ENCODE measurements around the gene SASH3.

- TF ChIP-seq CTCF (IDR thresholded peaks at IDR 0.05) (no peak), POLR2A (IDR thresholded peaks at IDR 0.05; ENCODE audit: low read depth) (no peak), EP300 (IDR thresholded peaks at IDR 0.05) (no peak)
Observed at GRCh38 chrX:129750971-129751370, 28.8 kb upstream of the SASH3 start.

All from esophagus muscularis mucosa (tissue), 4 donors.